Testis (tissue), 2 donors: ENCODE data around the gene AP3M1.

Experiments used
- POLR2A ChIP-seq: fragments of 450-650 bp; IDR thresholded peaks from one replicate; pipeline ENCODE4 v1.6.1; 2017; ENCODE audit warnings: antibody characterized with exemption, mild to moderate bottlenecking, moderate library complexity
- TF ChIP-seq, protein P1 (sequence below), 3 experiments: fragments of 450-650 bp in 2 of 3; fragments of 200-600 bp in 1 of 3; sonication (generic) in 1 of 3; IDR thresholded peaks; one replicate each; pipeline ENCODE4 v1.5.1; 2016 to 2019; ENCODE audit warnings: antibody characterized with exemption in 3 of 3, mild to moderate bottlenecking in 2 of 3, moderate library complexity in 1 of 3

DNA sequence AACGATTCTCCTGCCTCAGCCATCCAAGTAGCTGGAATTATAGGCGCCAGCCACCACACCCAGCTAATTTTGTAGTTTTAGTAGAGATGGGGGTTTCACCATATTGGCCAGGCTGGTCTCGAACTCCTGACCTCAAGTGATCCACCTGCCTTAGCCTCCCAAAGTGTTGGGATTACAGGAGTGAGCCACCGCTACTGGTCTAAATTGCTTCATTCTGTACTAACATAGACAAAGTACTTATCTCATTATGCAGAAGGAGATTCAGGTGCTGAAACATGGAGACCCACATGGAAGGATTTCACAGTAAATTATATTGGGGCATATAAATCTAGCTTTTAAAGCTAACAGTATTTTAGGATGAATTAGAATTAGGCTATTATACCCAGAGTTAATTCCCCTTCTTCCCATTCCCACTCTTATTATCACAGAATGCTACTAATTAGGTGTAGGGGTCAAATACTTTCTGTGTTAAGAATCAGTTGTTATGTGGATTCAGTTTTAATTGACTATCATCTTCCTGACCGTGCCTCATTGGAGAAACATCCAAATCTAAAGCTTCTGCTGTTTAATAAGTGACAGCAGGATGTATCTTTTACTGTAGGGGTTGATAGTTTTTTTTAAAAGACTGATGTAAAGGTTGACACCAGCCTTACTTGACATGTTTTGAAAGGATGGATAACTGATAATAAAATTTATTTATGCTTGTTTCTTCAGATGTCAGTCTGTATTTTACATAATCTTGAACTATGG, 27.6 kb upstream of the AP3M1 start:
- TF ChIP-seq, protein P1, sequence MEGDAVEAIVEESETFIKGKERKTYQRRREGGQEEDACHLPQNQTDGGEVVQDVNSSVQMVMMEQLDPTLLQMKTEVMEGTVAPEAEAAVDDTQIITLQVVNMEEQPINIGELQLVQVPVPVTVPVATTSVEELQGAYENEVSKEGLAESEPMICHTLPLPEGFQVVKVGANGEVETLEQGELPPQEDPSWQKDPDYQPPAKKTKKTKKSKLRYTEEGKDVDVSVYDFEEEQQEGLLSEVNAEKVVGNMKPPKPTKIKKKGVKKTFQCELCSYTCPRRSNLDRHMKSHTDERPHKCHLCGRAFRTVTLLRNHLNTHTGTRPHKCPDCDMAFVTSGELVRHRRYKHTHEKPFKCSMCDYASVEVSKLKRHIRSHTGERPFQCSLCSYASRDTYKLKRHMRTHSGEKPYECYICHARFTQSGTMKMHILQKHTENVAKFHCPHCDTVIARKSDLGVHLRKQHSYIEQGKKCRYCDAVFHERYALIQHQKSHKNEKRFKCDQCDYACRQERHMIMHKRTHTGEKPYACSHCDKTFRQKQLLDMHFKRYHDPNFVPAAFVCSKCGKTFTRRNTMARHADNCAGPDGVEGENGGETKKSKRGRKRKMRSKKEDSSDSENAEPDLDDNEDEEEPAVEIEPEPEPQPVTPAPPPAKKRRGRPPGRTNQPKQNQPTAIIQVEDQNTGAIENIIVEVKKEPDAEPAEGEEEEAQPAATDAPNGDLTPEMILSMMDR (IDR thresholded peaks at IDR 0.05) = no peak
- no peak for TF ChIP-seq POLR2A
